Activated CD4-positive, alpha-beta T cell treated with anti-CD3 and anti-CD28 coated beads, Interleukin-2, amount 10 ng/mL, durations not matched to agents 7 days and 5 days (primary cell): Measurements from ENCODE around the gene TUSC2. TPM values are rescaled to one million over a fixed set of nuclear protein-coding genes. Genes with fewer than 3 reads are reported as not detected.

ENCODE experiments used
- CTCF ChIA-PET: fragments of 350-600 bp; sonication (Branson Sonifier 250); formaldehyde crosslinking; loops from one replicate; lab custom pipeline; 2021; ENCODE audit warnings: antibody characterized with exemption; lab: Charles Lee
- POLR2A ChIA-PET: fragments of 350-600 bp; sonication (Branson Sonifier 250); formaldehyde crosslinking; loops from one replicate; lab custom pipeline; 2021; ENCODE audit warnings: antibody characterized with exemption; lab: Charles Lee
- DNase-seq: peaks from one replicate; pipeline ENCODE4 v3.0.0-alpha.2; 2020
- H3K27ac Mint-ChIP-seq: one replicate; pipeline ENCODE4 v1.8.0; 2021; ENCODE audit warnings: mild to moderate bottlenecking, moderate library complexity, mixed read lengths
- H3K27me3 Mint-ChIP-seq: one replicate; pipeline ENCODE4 v1.8.0; 2021; ENCODE audit warnings: mixed read lengths
- H3K36me3 Mint-ChIP-seq: one replicate; pipeline ENCODE4 v1.8.0; 2021; ENCODE audit warnings: low read depth, mixed read lengths
- H3K4me1 Mint-ChIP-seq: one replicate; pipeline ENCODE4 v1.8.0; 2021; ENCODE audit warnings: mixed read lengths
- H3K4me3 Mint-ChIP-seq: one replicate; pipeline ENCODE4 v1.8.0; 2021; ENCODE audit warnings: mild to moderate bottlenecking, moderate library complexity, mixed read lengths
- H3K9me3 Mint-ChIP-seq: one replicate; pipeline ENCODE4 v1.8.0; 2021; ENCODE audit warnings: mixed read lengths
- total RNA-seq, 2 experiments: library from RNA; stranded (reverse); gene quantifications; one replicate each; pipeline ENCODE4 v1.2.3, GENCODE V29; 2021

Gene TUSC2
- total RNA-seq, 2 experiments from 2014 or later, result 16.1 to 17.7 TPM

GRCh38 chr3:50340448-50341329, 12.7 kb upstream of the TUSC2 start, which contains the start of gene RASSF1:
TSS of gene RASSF1 (minus strand) at chr3:50340836. CDS start at chr3:50340805, 31 bp downstream.
- H3K27ac Mint-ChIP-seq, result peak within 1 kb of the TSS; percentile 95
- H3K36me3 Mint-ChIP-seq, result peaks cover 37% of the 10 kb centered on the region
- POLR2A ChIA-PET, result interaction anchor here (2.2 kb wide), 1 partner anchor 10 kb away, joined by 11 read pairs; the partner anchor contains the start of genes CYB561D2 and NPRL2
- no peaks in the 10 kb centered on the region for H3K27me3 Mint-ChIP-seq
- H3K9me3 Mint-ChIP-seq, result no peaks in the 10 kb centered on the region
- DNase-seq, result peak; percentile 80
- peak within 1 kb of the TSS; percentile 87 for H3K4me3 Mint-ChIP-seq
- peaks cover 53% of the 10 kb centered on the region for H3K4me1 Mint-ChIP-seq
- CTCF ChIA-PET, result interaction anchor here (0.6 to 2.3 kb wide), 6 partner anchors 9 to 60 kb away, joined by 3 to 13 read pairs (median 3); partner anchors contain the start of genes CYB561D2, HYAL3, NAA80 and NPRL2

- Mint-ChIP-seq H3K4me1 (peaks cover 54% of the 10 kb centered on the region), H3K4me3 (peak overlapping the region; percentile 87), H3K36me3 (peaks cover 42% of the 10 kb centered on the region), H3K27ac (peak overlapping the region; percentile 95), H3K9me3 (no peaks in the 10 kb centered on the region), H3K27me3 (no peaks in the 10 kb centered on the region)
- ChIA-PET POLR2A (interaction anchor here (2.2 kb wide), 1 partner anchor 10 kb away, joined by 11 read pairs; the partner anchor contains the start of genes CYB561D2 and NPRL2), CTCF (interaction anchor here (0.6 to 2.3 kb wide), 4 partner anchors 10 to 60 kb away, joined by 3 to 13 read pairs (median 4); partner anchors contain the start of genes CYB561D2, NPRL2 and TUSC2)
- DNase-seq, result no peak
Observed at GRCh38 chr3:50340147-50340447, 12.1 kb upstream of the TUSC2 start.

GRCh38 chr3:50339485-50340146, 11.6 kb upstream of the TUSC2 start:
- Mint-ChIP-seq H3K36me3 (peaks cover 42% of the 10 kb centered on the region), H3K4me3 (peak overlapping the region; percentile 87), H3K27ac (peak overlapping the region; percentile 95), H3K4me1 (peaks cover 56% of the 10 kb centered on the region), H3K9me3 (no peaks in the 10 kb centered on the region), H3K27me3 (no peaks in the 10 kb centered on the region)
- CTCF ChIA-PET, result interaction anchor here (0.6 to 9.2 kb wide), 3 partner anchors 8 to 69 kb away, joined by 3 to 76 read pairs (median 3); partner anchors contain the start of genes CYB561D2, NPRL2 and ZMYND10
- POLR2A ChIA-PET, result interaction anchor here (1.3 kb wide), 1 partner anchor 10 kb away, joined by 4 read pairs; the partner anchor contains the start of genes CYB561D2 and NPRL2
- DNase-seq, result no peak

- no peak for DNase-seq
- H3K27ac Mint-ChIP-seq, result peak overlapping the region; percentile 95
- H3K27me3 Mint-ChIP-seq, result no peaks in the 10 kb centered on the region
- ChIA-PET POLR2A (interaction anchor here (0.6 to 1.3 kb wide), 2 partner anchors 11 to 263 kb away, joined by 4 read pairs; partner anchors contain the start of genes CYB561D2 and NPRL2), CTCF (interaction anchor here (0.7 to 9.2 kb wide), 7 partner anchors 9 to 92 kb away, joined by 3 to 76 read pairs (median 7); partner anchors contain the start of genes CYB561D2, HYAL3, IFRD2 and NAA80)
- H3K36me3 Mint-ChIP-seq, result peaks cover 46% of the 10 kb centered on the region
- H3K4me1 Mint-ChIP-seq, result peaks cover 61% of the 10 kb centered on the region
- H3K9me3 Mint-ChIP-seq, result no peaks in the 10 kb centered on the region
- peak overlapping the region; percentile 87 for H3K4me3 Mint-ChIP-seq
Observed at GRCh38 chr3:50338965-50339364, 10.9 kb upstream of the TUSC2 start.

- ChIA-PET CTCF (interaction anchor here (0.9 to 9.2 kb wide), 14 partner anchors 9 to 279 kb away, joined by 3 to 76 read pairs (median 5); partner anchors contain the start of genes CYB561D2, GNAI2, HYAL2 and HYAL3), POLR2A (interaction anchor here (0.7 to 1.7 kb wide), 6 partner anchors 9 to 276 kb away, joined by 3 to 11 read pairs (median 4); partner anchors contain the start of genes CISH, CYB561D2, HYAL3 and NAA80)
- Mint-ChIP-seq H3K36me3 (peaks cover 59% of the 10 kb centered on the region), H3K4me3 (peak overlapping the region; percentile 87), H3K9me3 (no peaks in the 10 kb centered on the region), H3K27me3 (no peaks in the 10 kb centered on the region), H3K27ac (peak overlapping the region; percentile 95), H3K4me1 (peaks cover 67% of the 10 kb centered on the region)
- peak; percentile 97 for DNase-seq
Observed at GRCh38 chr3:50337175-50337861, 9.3 kb upstream of the TUSC2 start.

GRCh38 chr3:50336452-50337174, 8.6 kb upstream of the TUSC2 start:
- DNase-seq, result no peak
- POLR2A ChIA-PET, result interaction anchor here (0.8 to 1.7 kb wide), 5 partner anchors 9 to 277 kb away, joined by 3 to 11 read pairs (median 4); partner anchors contain the start of genes CISH, CYB561D2, HYAL3 and NAA80
- CTCF ChIA-PET, result interaction anchor here (0.6 to 9.2 kb wide), 16 partner anchors 9 to 279 kb away, joined by 3 to 76 read pairs (median 5); partner anchors contain the start of genes CYB561D2, GNAI2, HYAL2 and HYAL3
- peak overlapping the region; percentile 87 for H3K4me3 Mint-ChIP-seq
- H3K27ac Mint-ChIP-seq, result peak overlapping the region; percentile 95
- no peaks in the 10 kb centered on the region for H3K27me3 Mint-ChIP-seq
- H3K9me3 Mint-ChIP-seq, result no peaks in the 10 kb centered on the region
- H3K4me1 Mint-ChIP-seq, result peaks cover 63% of the 10 kb centered on the region
- peaks cover 64% of the 10 kb centered on the region for H3K36me3 Mint-ChIP-seq

GRCh38 chr3:50334339-50335075, 6.5 kb upstream of the TUSC2 start:
- DNase-seq, result no peak
- Mint-ChIP-seq H3K9me3 (no peaks in the 10 kb centered on the region), H3K36me3 (peaks cover 77% of the 10 kb centered on the region), H3K27ac (peak overlapping the region; percentile 88), H3K4me3 (peak overlapping the region; percentile 51), H3K27me3 (no peaks in the 10 kb centered on the region), H3K4me1 (peaks cover 50% of the 10 kb centered on the region)
- ChIA-PET POLR2A (no interaction called here), CTCF (interaction anchor here (1.1 to 9.2 kb wide), 5 partner anchors 11 to 106 kb away, joined by 3 to 76 read pairs (median 4); partner anchors contain the start of genes CYB561D2, HYAL2, NPRL2 and ZMYND10)

- peak overlapping the region; percentile 88 for H3K27ac Mint-ChIP-seq
- H3K4me3 Mint-ChIP-seq, result peak overlapping the region; percentile 51
- no peak for DNase-seq
- ChIA-PET POLR2A (no interaction called here), CTCF (interaction anchor here (1.1 to 9.2 kb wide), 5 partner anchors 11 to 106 kb away, joined by 3 to 76 read pairs (median 4); partner anchors contain the start of genes CYB561D2, HYAL2, NPRL2 and ZMYND10)
- H3K4me1 Mint-ChIP-seq, result peaks cover 46% of the 10 kb centered on the region
- no peaks in the 10 kb centered on the region for H3K9me3 Mint-ChIP-seq
- peaks cover 73% of the 10 kb centered on the region for H3K36me3 Mint-ChIP-seq
- no peaks in the 10 kb centered on the region for H3K27me3 Mint-ChIP-seq
Observed at GRCh38 chr3:50333744-50334328, 5.8 kb upstream of the TUSC2 start.

GRCh38 chr3:50331364-50331907, 3.4 kb upstream of the TUSC2 start:
- H3K4me3 Mint-ChIP-seq, result no peak overlapping the region
- peaks cover 53% of the 10 kb centered on the region for H3K4me1 Mint-ChIP-seq
- ChIA-PET POLR2A (no interaction called here), CTCF (interaction anchor here (0.9 to 9.2 kb wide), 3 partner anchors 8 to 25 kb away, joined by 4 to 76 read pairs (median 52); partner anchors contain the start of genes CYB561D2, HYAL2, NPRL2 and ZMYND10)
- no peaks in the 10 kb centered on the region for H3K27me3 Mint-ChIP-seq
- no peak for DNase-seq
- no peak overlapping the region for H3K27ac Mint-ChIP-seq
- H3K36me3 Mint-ChIP-seq, result peaks cover 58% of the 10 kb centered on the region
- H3K9me3 Mint-ChIP-seq, result no peaks in the 10 kb centered on the region

GRCh38 chr3:50330330-50330729, 2.3 kb upstream of the TUSC2 start:
- Mint-ChIP-seq H3K27me3 (no peaks in the 10 kb centered on the region), H3K27ac (no peak overlapping the region), H3K9me3 (no peaks in the 10 kb centered on the region), H3K36me3 (peaks cover 47% of the 10 kb centered on the region), H3K4me3 (no peak overlapping the region), H3K4me1 (peaks cover 42% of the 10 kb centered on the region)
- DNase-seq, result no peak
- ChIA-PET CTCF (interaction anchor here (9.2 kb wide), 1 partner anchor 17 kb away, joined by 76 read pairs; the partner anchor contains the start of genes CYB561D2, NPRL2 and ZMYND10), POLR2A (no interaction called here)
